Mesenchymal stem cell (in vitro differentiated cells and primary cell): ENCODE results near the gene TASOR2.

ENCODE experiments used
- DNase-seq: peaks from one replicate; pipeline ENCODE4 v3.0.0-alpha.2; 2013
- H2AFZ ChIP-seq: one replicate; pipeline ENCODE4 v1.6.1; 2013; ENCODE audit warnings: low read depth, mild to moderate bottlenecking, control low read depth, inconsistent platforms, low read length, moderate library complexity
- H2AK5ac ChIP-seq: 2 replicates; pipeline ENCODE4 v1.6.1; 2013; ENCODE audit warnings: low read length, moderate library complexity, mild to moderate bottlenecking, inconsistent platforms; ENCODE audit not compliant: severe bottlenecking
- H2BK120ac ChIP-seq: one replicate; pipeline ENCODE4 v1.6.1; 2013; ENCODE audit warnings: low read depth, mild to moderate bottlenecking, inconsistent platforms, low read length, moderate library complexity
- H2BK12ac ChIP-seq, 2 experiments: one replicate each; pipeline ENCODE4 v1.6.1; 2013; ENCODE audit warnings: inconsistent platforms in 2 of 2, low read length in 2 of 2, mild to moderate bottlenecking in 2 of 2, moderate library complexity in 2 of 2, control low read depth in 1 of 2
- H2BK15ac ChIP-seq: one replicate; pipeline ENCODE4 v1.6.1; 2013; ENCODE audit warnings: mild to moderate bottlenecking, low read depth, inconsistent platforms; ENCODE audit not compliant: poor library complexity, severe bottlenecking
- H2BK5ac ChIP-seq: 2 replicates; pipeline ENCODE4 v1.6.1; 2013; ENCODE audit warnings: low read depth, mild to moderate bottlenecking, low read length, control low read depth, inconsistent platforms; ENCODE audit not compliant: poor library complexity, severe bottlenecking
- H3K14ac ChIP-seq, 2 experiments: one replicate each; pipeline ENCODE4 v1.6.1; 2013; ENCODE audit warnings: inconsistent platforms in 2 of 2, low read length in 2 of 2, control low read depth in 1 of 2, mild to moderate bottlenecking in 1 of 2, moderate library complexity in 1 of 2
- H3K18ac ChIP-seq, 2 experiments: one replicate each; pipeline ENCODE4 v1.6.1; 2013; ENCODE audit warnings: inconsistent platforms in 2 of 2, low read length in 2 of 2, control low read depth in 1 of 2, low read depth in 1 of 2, mild to moderate bottlenecking in 1 of 2
- H3K23ac ChIP-seq, 2 experiments: one replicate each; pipeline ENCODE4 v1.6.1; 2013; ENCODE audit warnings: inconsistent platforms in 2 of 2, low read length in 2 of 2, mild to moderate bottlenecking in 2 of 2, moderate library complexity in 2 of 2, control low read depth in 1 of 2
- H3K27ac ChIP-seq: 2 replicates; pipeline ENCODE4 v1.5.1; 2013; ENCODE audit warnings: mild to moderate bottlenecking, moderate library complexity, low read length, control low read depth, inconsistent platforms; ENCODE audit not compliant: poor library complexity, severe bottlenecking
- H3K27me3 ChIP-seq, 2 experiments: 2 replicates each; pipeline versions ENCODE4 v1.6.1 to v1.7.0; 2013; ENCODE audit warnings: low read length in 2 of 2, mild to moderate bottlenecking in 2 of 2, moderate library complexity in 2 of 2, control low read depth in 1 of 2, inconsistent platforms in 1 of 2; ENCODE audit not compliant: control insufficient read depth in 1 of 2, insufficient read depth in 1 of 2
- H3K36me3 ChIP-seq, 2 experiments: 2 replicates each; pipeline versions ENCODE4 v1.6.1 to v1.7.0; 2013; ENCODE audit warnings: low read length in 2 of 2, control low read depth in 1 of 2, inconsistent platforms in 1 of 2, low read depth in 1 of 2, mild to moderate bottlenecking in 1 of 2; ENCODE audit not compliant: insufficient read depth in 2 of 2, control insufficient read depth in 1 of 2
- H3K4ac ChIP-seq, 2 experiments: one replicate each; pipeline ENCODE4 v1.6.1; 2013; ENCODE audit warnings: inconsistent platforms in 2 of 2, low read length in 2 of 2, mild to moderate bottlenecking in 2 of 2, moderate library complexity in 2 of 2, control low read depth in 1 of 2, low read depth in 1 of 2
- H3K4me1 ChIP-seq: 2 replicates; pipeline ENCODE4 v1.6.1; 2013; ENCODE audit warnings: low read depth, low read length, control low read depth; ENCODE audit not compliant: control insufficient read depth, insufficient read depth
- H3K4me2 ChIP-seq: 2 replicates; pipeline ENCODE4 v1.6.1; 2013; ENCODE audit warnings: low read length, mild to moderate bottlenecking, inconsistent platforms; ENCODE audit not compliant: poor library complexity, severe bottlenecking
- H3K4me3 ChIP-seq, 2 experiments: 2 replicates each; pipeline versions ENCODE4 v1.5.1 to v1.7.0; 2013; ENCODE audit warnings: low read length in 2 of 2, mild to moderate bottlenecking in 2 of 2, control low read depth in 1 of 2, low read depth in 1 of 2; ENCODE audit not compliant: insufficient read depth in 1 of 2
- H3K79me1 ChIP-seq: replicated peaks from 2 replicates; pipeline ENCODE4 v1.6.1; 2013; ENCODE audit warnings: mild to moderate bottlenecking, control low read depth, low read length, inconsistent platforms; ENCODE audit not compliant: poor library complexity, severe bottlenecking
- H3K9ac ChIP-seq: 2 replicates; pipeline ENCODE4 v1.7.0; 2013; ENCODE audit warnings: mild to moderate bottlenecking, low read length, moderate library complexity
- H3K9me3 ChIP-seq: 2 replicates; pipeline ENCODE4 v1.7.0; 2013; ENCODE audit warnings: mild to moderate bottlenecking, low read length; ENCODE audit not compliant: control insufficient read depth
- H4K8ac ChIP-seq: one replicate; pipeline ENCODE4 v1.6.1; 2013; ENCODE audit warnings: inconsistent platforms, mild to moderate bottlenecking, low read length, moderate library complexity
- H4K91ac ChIP-seq: one replicate; pipeline ENCODE4 v1.6.1; 2013; ENCODE audit warnings: mild to moderate bottlenecking, low read length, inconsistent platforms
- WGBS: methylation state at CpG from one replicate; pipeline ENCODE4 v1.1.7; 2013; ENCODE audit warnings: mixed read lengths; 5-methylcytosine and 5-hydroxymethylcytosine counted together

Gene TASOR2

DNA sequence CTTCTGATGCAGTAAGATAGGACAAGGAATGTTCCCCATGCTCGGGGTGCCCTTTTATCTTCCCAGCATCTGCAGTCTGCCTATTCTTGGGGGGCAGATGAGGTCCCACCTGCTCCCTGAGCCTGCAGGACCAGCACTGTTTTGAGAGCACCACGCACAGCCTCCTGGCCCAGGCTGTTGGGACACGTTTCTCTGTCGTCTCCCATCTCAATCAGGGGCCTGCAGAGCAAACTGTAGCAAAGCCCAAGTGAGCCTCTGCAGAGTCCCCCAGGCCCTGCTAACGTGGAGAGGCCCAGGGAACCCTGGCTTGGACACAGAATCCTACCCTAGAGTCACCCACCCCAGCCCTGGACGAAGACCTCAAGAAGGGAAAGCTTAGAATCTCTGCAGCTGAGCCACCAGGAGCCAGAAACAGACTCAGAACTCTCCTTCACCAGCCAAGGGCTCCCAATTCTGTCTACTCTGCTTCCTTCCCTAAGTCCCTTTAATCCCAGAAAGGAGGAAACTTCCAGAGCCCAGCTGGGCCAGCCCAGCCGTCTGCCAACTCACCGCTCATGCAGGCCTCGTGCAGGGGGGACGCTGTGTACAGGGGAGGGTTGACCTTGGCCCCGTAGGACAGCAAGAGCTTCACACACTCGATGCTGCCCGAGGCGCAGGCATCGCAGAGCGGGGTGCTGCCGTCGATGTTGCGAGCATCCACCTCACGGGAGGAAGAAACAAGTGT is 33.8 kb upstream of the TASOR2 start:
- no peak overlapping the region for H2BK5ac ChIP-seq
- H3K14ac ChIP-seq, result no peak overlapping the region
- no peak overlapping the region for H3K4ac ChIP-seq
- no peak overlapping the region for H2BK12ac ChIP-seq
- H3K27me3 ChIP-seq, result no peaks in the 10 kb centered on the region
- no peak overlapping the region for H4K8ac ChIP-seq
- no peak overlapping the region for H3K4me2 ChIP-seq
- no peak overlapping the region for H3K9ac ChIP-seq
- no peak overlapping the region for H2BK120ac ChIP-seq
- H3K36me3 ChIP-seq, result peaks cover 30 to 49% of the 10 kb centered on the region in 2 experiments
- 94% methylated on average over 20 of the region's 20 CpGs for whole genome bisulfite sequencing
- no peak for DNase-seq
- no peak overlapping the region for H3K18ac ChIP-seq
- no peaks in the 10 kb centered on the region for H3K9me3 ChIP-seq
- H3K4me3 ChIP-seq, result no peak overlapping the region
- H3K79me1 ChIP-seq, result peaks cover 9% of the 10 kb centered on the region
- H2AK5ac ChIP-seq, result no peak overlapping the region
- H3K23ac ChIP-seq, result no peak overlapping the region
- no peak overlapping the region for H2BK15ac ChIP-seq
- H3K27ac ChIP-seq, result no peak overlapping the region
- no peak overlapping the region for H2AFZ ChIP-seq
- H3K4me1 ChIP-seq, result peaks cover 4% of the 10 kb centered on the region
- H4K91ac ChIP-seq, result no peak overlapping the region

DNA sequence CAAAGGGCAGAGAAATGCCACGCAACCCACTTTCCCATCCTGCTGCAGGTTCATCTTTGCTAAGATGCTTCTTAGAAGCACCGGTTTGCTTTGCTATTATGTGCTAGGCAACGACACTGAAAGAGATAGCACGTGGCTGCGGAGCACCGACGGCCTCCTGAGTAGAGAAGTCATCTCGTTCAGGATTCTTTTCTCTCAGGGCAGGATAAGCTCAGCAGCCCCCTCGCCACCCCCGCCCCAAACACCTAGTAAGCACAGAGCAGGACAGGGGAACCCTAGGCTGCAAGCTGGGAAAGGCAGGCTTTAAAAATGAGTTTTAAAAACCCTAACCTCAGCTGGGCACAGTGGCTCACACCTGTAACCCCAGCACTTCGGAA is 33.3 kb upstream of the TASOR2 start:
- Histone ChIP-seq H3K27ac (no peak overlapping the region), H3K9ac (no peak overlapping the region), H3K18ac (no peak overlapping the region), H3K27me3 (no peaks in the 10 kb centered on the region), H3K4me3 (no peak overlapping the region), H2BK120ac (no peak overlapping the region), H2BK5ac (no peak overlapping the region), H3K9me3 (no peaks in the 10 kb centered on the region), H3K79me1 (peaks cover 9% of the 10 kb centered on the region), H3K23ac (no peak overlapping the region), H3K4ac (no peak overlapping the region), H2AK5ac (no peak overlapping the region), H3K14ac (no peak overlapping the region), H4K91ac (no peak overlapping the region), H2BK12ac (no peak overlapping the region), H2BK15ac (no peak overlapping the region), H3K36me3 (peaks cover 27 to 48% of the 10 kb centered on the region in 2 experiments), H3K4me1 (peaks cover 4% of the 10 kb centered on the region), H3K4me2 (no peak overlapping the region), H4K8ac (no peak overlapping the region), H2AFZ (no peak overlapping the region)
- WGBS, result 94% methylated on average over 11 of the region's 11 CpGs
- no peak for DNase-seq

DNA sequence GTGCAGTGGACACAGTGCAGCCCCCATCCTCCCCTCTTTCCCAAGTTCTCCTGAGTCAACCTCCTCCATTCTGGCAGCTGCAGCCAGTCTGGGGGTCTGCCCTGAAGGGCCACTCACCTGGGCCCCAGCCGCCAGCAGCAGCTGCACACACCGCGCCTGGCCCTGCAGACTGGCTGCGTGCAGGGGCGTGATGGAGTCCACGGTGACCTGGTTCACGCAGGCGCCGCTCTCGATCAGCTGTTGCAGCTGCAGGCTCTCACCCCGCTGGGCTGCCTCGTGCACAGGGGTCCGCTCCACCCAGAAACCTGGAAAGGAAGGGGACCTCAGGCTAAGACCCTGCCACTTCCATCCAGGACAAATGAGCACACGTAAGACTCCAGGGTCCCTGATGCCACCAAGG is 31.9 kb upstream of the TASOR2 start:
- no peak overlapping the region for H3K23ac ChIP-seq
- H3K18ac ChIP-seq, result no peak overlapping the region
- H4K91ac ChIP-seq, result no peak overlapping the region
- H3K27ac ChIP-seq, result no peak overlapping the region
- H2BK15ac ChIP-seq, result no peak overlapping the region
- peaks cover 4% of the 10 kb centered on the region for H3K4me1 ChIP-seq
- DNase-seq, result no peak
- no peak overlapping the region for H2BK5ac ChIP-seq
- H2BK120ac ChIP-seq, result no peak overlapping the region
- peaks cover 23 to 34% of the 10 kb centered on the region in 2 experiments for H3K36me3 ChIP-seq
- no peaks in the 10 kb centered on the region for H3K27me3 ChIP-seq
- no peaks in the 10 kb centered on the region for H3K9me3 ChIP-seq
- no peak overlapping the region for H2AFZ ChIP-seq
- 97% methylated on average over 14 of the region's 14 CpGs for WGBS
- no peak overlapping the region for H3K4me2 ChIP-seq
- H3K79me1 ChIP-seq, result peaks cover 9% of the 10 kb centered on the region
- peak overlapping the region in 1 of 2 experiments; percentile 15 for H3K4me3 ChIP-seq
- no peak overlapping the region for H2AK5ac ChIP-seq
- peak overlapping the region; percentile 40 for H3K9ac ChIP-seq
- H2BK12ac ChIP-seq, result no peak overlapping the region
- no peak overlapping the region for H3K4ac ChIP-seq
- no peak overlapping the region for H3K14ac ChIP-seq
- peak overlapping the region; percentile 9 for H4K8ac ChIP-seq

DNA sequence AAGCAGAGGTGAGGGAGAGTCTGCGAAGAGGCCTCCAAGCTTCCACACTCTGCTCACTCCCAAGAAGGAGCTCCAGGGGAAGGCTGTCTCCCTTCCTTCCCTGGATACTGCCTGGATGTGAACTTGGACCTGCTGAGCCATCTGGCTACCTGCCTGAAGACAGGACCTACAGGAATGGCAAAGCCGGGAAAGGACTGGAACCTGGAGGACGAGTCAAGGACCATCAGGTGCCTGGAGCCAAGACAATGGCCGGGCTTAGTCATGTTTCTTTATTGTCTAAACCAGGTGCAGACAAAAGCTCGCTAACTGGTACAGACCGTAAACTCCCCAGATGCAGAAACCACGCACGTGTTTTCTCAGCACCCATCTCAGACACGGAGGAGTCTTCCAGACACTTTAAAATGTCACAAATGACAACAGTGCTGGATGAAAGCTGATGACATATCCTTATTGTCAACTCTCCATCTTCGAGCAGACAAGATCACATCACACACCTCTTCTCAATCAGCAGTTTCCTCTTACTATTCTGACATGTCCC is 30.4 kb upstream of the TASOR2 start:
- no peaks in the 10 kb centered on the region for H3K9me3 ChIP-seq
- H3K23ac ChIP-seq, result no peak overlapping the region
- 83% methylated on average over 10 of the region's 10 CpGs for WGBS
- no peak overlapping the region for H2BK5ac ChIP-seq
- H2BK15ac ChIP-seq, result no peak overlapping the region
- no peak overlapping the region for H3K14ac ChIP-seq
- H2BK120ac ChIP-seq, result no peak overlapping the region
- no peak overlapping the region for H4K8ac ChIP-seq
- no peak overlapping the region for H2AK5ac ChIP-seq
- H3K18ac ChIP-seq, result no peak overlapping the region
- no peak overlapping the region for H3K4me3 ChIP-seq
- H3K4me2 ChIP-seq, result no peak overlapping the region
- H2BK12ac ChIP-seq, result no peak overlapping the region
- no peak overlapping the region for H3K27ac ChIP-seq
- no peak for DNase-seq
- no peak overlapping the region for H4K91ac ChIP-seq
- no peak overlapping the region for H3K4ac ChIP-seq
- H3K79me1 ChIP-seq, result peaks cover 9% of the 10 kb centered on the region
- peaks cover 9 to 20% of the 10 kb centered on the region in 2 experiments for H3K36me3 ChIP-seq
- no peaks in the 10 kb centered on the region for H3K27me3 ChIP-seq
- no peak overlapping the region for H3K9ac ChIP-seq
- peaks cover 4% of the 10 kb centered on the region for H3K4me1 ChIP-seq
- H2AFZ ChIP-seq, result no peak overlapping the region
